K562 (cell line): ENCODE results near the gene ISOC1. TPM values are rescaled to one million over a fixed set of nuclear protein-coding genes. Genes with fewer than 3 reads are reported as not detected.
A peak's percentile ranks its signal among the peaks of the same experiment; 100 is the strongest.

Experiments used
- HDAC1 ChIP-seq, 2 experiments: fragments of 450-650 bp; IDR thresholded peaks; 2 replicates each; pipeline ENCODE4 v1.6.1; 2016 to 2017; ENCODE audit warnings: inconsistent platforms in 1 of 2, mild to moderate bottlenecking in 1 of 2, moderate library complexity in 1 of 2
- HDAC2 ChIP-seq: fragments of 450-650 bp; IDR thresholded peaks from 2 replicates; pipeline ENCODE4 v1.6.1; 2016; ENCODE audit warnings: mild to moderate bottlenecking
- PML ChIP-seq: IDR thresholded peaks from 2 replicates; pipeline ENCODE4 v1.6.1; 2012; ENCODE audit warnings: low read length, inconsistent platforms
- TAF9B ChIP-seq: fragments of 450-650 bp; IDR thresholded peaks from 2 replicates; pipeline ENCODE4 v1.6.1; 2018; ENCODE audit warnings: mild to moderate bottlenecking; ENCODE audit not compliant: partially characterized antibody
- ZNF24 ChIP-seq: fragments of 450-650 bp; IDR thresholded peaks from 2 replicates; pipeline ENCODE4 v1.6.1; 2016
- polyA plus RNA-seq, 8 experiments: library from polyadenylated mRNA; depleted of rRNA in 4 of 8; stranded (reverse) in 5 of 8; unstranded in 3 of 8; fragments of >200 nt; fragmentation: Nextera tagmentation in 2 of 8; fragmentation: Illumina TruSeq in 1 of 8; extraction: Ambion mirVana in 2 of 8; extraction: Trizol in 1 of 8; gene quantifications; 2 replicates each; pipeline versions ENCODE4 v1.2.1 to v1.2.3, GENCODE V29; 2011 to 2014; ENCODE audit warnings: inconsistent platforms in 1 of 8, missing spikeins in 1 of 8
- total RNA-seq, 7 experiments: library from RNA; depleted of rRNA in 6 of 7; stranded (reverse); fragments of >200 nt in 6 of 7; fragmentation: Illumina TruSeq in 2 of 7; extraction: Trizol in 2 of 7; gene quantifications; 2 replicates each; pipeline versions ENCODE4 v1.2.1 to v1.2.3, GENCODE V29; 2011 to 2021; ENCODE audit warnings: low replicate concordance in 1 of 7
- TF ChIP-seq, protein P1 (sequence below), 2 experiments: fragments of 450-650 bp; formaldehyde crosslinking in 1 of 2; IDR thresholded peaks; 2 replicates each; pipeline versions ENCODE4 v1.4.0 to v1.6.1; 2014 to 2020; ENCODE audit warnings: mild to moderate bottlenecking in 2 of 2, borderline replicate concordance in 1 of 2, low read depth in 1 of 2
- TF ChIP-seq, protein P2 (sequence below): fragments of 450-650 bp; formaldehyde crosslinking; IDR thresholded peaks from 2 replicates; pipeline ENCODE4 v1.4.0; 2020; ENCODE audit warnings: mild to moderate bottlenecking
- TF ChIP-seq, protein P3 (sequence below): fragments of 250-450 bp; sonication (Bioruptor Pico); IDR thresholded peaks from 2 replicates; pipeline ENCODE4 v1.4.0; 2020
- TF ChIP-seq, protein P4 (sequence below), 2 experiments: fragments of 450-650 bp in 1 of 2; sonication (generic) in 1 of 2; formaldehyde crosslinking; conservative IDR thresholded peaks; 2 replicates each; pipeline versions ENCODE4 v1.4.0 to v1.8.1; 2020 to 2022; ENCODE audit warnings: mild to moderate bottlenecking in 1 of 2, missing genetic modification reagents in 1 of 2

ISOC1 gene
- total and polyA plus RNA-seq, 9 of the 15 experiments (the other 6 are each of a cell fraction or from before 2014, with no cell fraction given): 14.0 to 67.9 (median 51.3) TPM

DNA sequence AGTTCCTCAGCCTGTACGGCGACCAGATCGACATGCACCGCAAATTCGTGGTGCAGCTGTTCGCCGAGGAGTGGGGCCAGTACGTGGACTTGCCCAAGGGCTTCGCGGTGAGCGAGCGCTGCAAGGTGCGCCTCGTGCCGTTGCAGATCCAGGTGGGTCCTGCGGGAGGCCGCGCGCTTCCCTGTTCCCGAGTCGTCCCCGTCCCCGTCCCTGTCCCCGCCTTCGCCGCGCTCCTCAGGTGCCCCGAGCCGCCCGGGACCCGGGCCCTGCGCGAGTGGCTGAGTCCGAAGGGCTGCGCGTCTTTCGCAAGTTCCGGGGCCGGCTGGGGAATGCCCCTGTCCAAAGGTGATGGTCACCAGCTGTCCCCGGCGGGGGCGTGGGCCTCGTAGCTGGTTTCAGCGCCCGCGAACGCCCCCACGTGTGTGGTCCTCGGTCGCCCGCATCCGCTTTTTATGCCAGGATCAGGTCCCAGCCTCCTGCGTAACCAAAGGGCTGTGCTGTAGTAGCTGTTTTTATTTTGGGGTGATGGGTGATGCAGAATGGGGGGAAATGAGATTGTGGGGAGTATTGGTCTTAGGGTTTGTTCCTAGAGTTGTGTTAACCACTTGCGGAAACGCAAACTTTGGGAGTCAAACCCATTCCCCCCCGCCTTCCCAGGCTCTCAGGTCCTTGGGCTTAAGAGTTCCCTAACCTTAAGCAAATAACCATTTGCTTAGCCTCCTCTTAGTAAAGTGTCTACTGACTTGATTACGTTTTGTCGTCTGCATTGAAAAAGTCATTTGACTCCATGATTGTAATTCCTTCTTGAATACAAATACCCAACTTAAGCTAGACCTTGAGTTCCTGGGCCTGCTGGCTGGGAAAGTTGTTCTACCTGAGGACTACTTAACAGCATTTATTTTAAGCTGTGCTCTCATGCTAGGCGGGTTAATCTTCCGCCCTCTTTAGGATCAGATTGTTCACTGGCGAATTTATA lies 663 bp downstream of the ISOC1 start (continued):
- TF ChIP-seq, protein P1, sequence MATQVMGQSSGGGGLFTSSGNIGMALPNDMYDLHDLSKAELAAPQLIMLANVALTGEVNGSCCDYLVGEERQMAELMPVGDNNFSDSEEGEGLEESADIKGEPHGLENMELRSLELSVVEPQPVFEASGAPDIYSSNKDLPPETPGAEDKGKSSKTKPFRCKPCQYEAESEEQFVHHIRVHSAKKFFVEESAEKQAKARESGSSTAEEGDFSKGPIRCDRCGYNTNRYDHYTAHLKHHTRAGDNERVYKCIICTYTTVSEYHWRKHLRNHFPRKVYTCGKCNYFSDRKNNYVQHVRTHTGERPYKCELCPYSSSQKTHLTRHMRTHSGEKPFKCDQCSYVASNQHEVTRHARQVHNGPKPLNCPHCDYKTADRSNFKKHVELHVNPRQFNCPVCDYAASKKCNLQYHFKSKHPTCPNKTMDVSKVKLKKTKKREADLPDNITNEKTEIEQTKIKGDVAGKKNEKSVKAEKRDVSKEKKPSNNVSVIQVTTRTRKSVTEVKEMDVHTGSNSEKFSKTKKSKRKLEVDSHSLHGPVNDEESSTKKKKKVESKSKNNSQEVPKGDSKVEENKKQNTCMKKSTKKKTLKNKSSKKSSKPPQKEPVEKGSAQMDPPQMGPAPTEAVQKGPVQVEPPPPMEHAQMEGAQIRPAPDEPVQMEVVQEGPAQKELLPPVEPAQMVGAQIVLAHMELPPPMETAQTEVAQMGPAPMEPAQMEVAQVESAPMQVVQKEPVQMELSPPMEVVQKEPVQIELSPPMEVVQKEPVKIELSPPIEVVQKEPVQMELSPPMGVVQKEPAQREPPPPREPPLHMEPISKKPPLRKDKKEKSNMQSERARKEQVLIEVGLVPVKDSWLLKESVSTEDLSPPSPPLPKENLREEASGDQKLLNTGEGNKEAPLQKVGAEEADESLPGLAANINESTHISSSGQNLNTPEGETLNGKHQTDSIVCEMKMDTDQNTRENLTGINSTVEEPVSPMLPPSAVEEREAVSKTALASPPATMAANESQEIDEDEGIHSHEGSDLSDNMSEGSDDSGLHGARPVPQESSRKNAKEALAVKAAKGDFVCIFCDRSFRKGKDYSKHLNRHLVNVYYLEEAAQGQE (IDR thresholded peaks at IDR 0.05; ENCODE audit: borderline replicate concordance): peak; percentile 24
- TF ChIP-seq, protein P1 (CRISPR knock-in tag; IDR thresholded peaks at IDR 0.05; ENCODE audit: low read depth): no peak
- TF ChIP-seq ZNF24 (no peak), PML (0 out of 2 replicates have a peak, but pooled peaks have one; percentile 20), HDAC1 (IDR thresholded peaks at IDR 0.05) (peak in 1 of 2 experiments; percentile 75; a peak in 1 of 4 replicates), TAF9B (no peak), HDAC2 (peak; percentile 40; the same call in 1 of the 2 replicates)
- TF ChIP-seq, protein P2, sequence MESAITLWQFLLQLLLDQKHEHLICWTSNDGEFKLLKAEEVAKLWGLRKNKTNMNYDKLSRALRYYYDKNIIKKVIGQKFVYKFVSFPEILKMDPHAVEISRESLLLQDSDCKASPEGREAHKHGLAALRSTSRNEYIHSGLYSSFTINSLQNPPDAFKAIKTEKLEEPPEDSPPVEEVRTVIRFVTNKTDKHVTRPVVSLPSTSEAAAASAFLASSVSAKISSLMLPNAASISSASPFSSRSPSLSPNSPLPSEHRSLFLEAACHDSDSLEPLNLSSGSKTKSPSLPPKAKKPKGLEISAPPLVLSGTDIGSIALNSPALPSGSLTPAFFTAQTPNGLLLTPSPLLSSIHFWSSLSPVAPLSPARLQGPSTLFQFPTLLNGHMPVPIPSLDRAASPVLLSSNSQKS (CRISPR knock-in tag): no peak
- TF ChIP-seq, protein P3, sequence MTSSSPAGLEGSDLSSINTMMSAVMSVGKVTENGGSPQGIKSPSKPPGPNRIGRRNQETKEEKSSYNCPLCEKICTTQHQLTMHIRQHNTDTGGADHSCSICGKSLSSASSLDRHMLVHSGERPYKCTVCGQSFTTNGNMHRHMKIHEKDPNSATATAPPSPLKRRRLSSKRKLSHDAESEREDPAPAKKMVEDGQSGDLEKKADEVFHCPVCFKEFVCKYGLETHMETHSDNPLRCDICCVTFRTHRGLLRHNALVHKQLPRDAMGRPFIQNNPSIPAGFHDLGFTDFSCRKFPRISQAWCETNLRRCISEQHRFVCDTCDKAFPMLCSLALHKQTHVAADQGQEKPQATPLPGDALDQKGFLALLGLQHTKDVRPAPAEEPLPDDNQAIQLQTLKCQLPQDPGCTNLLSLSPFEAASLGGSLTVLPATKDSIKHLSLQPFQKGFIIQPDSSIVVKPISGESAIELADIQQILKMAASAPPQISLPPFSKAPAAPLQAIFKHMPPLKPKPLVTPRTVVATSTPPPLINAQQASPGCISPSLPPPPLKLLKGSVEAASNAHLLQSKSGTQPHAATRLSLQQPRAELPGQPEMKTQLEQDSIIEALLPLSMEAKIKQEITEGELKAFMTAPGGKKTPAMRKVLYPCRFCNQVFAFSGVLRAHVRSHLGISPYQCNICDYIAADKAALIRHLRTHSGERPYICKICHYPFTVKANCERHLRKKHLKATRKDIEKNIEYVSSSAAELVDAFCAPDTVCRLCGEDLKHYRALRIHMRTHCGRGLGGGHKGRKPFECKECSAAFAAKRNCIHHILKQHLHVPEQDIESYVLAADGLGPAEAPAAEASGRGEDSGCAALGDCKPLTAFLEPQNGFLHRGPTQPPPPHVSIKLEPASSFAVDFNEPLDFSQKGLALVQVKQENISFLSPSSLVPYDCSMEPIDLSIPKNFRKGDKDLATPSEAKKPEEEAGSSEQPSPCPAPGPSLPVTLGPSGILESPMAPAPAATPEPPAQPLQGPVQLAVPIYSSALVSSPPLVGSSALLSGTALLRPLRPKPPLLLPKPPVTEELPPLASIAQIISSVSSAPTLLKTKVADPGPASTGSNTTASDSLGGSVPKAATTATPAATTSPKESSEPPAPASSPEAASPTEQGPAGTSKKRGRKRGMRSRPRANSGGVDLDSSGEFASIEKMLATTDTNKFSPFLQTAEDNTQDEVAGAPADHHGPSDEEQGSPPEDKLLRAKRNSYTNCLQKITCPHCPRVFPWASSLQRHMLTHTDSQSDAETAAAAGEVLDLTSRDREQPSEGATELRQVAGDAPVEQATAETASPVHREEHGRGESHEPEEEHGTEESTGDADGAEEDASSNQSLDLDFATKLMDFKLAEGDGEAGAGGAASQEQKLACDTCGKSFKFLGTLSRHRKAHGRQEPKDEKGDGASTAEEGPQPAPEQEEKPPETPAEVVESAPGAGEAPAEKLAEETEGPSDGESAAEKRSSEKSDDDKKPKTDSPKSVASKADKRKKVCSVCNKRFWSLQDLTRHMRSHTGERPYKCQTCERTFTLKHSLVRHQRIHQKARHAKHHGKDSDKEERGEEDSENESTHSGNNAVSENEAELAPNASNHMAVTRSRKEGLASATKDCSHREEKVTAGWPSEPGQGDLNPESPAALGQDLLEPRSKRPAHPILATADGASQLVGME (CRISPR knock-in tag): peak; percentile 83; the same call in 1 of the 2 replicates
- TF ChIP-seq, protein P4, sequence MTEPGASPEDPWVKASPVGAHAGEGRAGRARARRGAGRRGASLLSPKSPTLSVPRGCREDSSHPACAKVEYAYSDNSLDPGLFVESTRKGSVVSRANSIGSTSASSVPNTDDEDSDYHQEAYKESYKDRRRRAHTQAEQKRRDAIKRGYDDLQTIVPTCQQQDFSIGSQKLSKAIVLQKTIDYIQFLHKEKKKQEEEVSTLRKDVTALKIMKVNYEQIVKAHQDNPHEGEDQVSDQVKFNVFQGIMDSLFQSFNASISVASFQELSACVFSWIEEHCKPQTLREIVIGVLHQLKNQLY (CRISPR knock-in tag; conservative IDR thresholded peaks at IDR 0.05): no peak
